NCI-H2196 treated with DMSO at 0.1 percent for 48 hours (cell line): Measurements from ENCODE around the gene CISTR.
"Not testable (repeated sequence)": the region's sequence is repeated elsewhere in the genome, so short reads cannot be mapped to it uniquely, and the experiment has no call there.

Source experiments
- DNase-seq: peaks from one replicate; lab custom pipeline; 2025; ENCODE audit not compliant: unreplicated experiment; lab: John Stamatoyannopoulos, UW

CISTR gene

DNA sequence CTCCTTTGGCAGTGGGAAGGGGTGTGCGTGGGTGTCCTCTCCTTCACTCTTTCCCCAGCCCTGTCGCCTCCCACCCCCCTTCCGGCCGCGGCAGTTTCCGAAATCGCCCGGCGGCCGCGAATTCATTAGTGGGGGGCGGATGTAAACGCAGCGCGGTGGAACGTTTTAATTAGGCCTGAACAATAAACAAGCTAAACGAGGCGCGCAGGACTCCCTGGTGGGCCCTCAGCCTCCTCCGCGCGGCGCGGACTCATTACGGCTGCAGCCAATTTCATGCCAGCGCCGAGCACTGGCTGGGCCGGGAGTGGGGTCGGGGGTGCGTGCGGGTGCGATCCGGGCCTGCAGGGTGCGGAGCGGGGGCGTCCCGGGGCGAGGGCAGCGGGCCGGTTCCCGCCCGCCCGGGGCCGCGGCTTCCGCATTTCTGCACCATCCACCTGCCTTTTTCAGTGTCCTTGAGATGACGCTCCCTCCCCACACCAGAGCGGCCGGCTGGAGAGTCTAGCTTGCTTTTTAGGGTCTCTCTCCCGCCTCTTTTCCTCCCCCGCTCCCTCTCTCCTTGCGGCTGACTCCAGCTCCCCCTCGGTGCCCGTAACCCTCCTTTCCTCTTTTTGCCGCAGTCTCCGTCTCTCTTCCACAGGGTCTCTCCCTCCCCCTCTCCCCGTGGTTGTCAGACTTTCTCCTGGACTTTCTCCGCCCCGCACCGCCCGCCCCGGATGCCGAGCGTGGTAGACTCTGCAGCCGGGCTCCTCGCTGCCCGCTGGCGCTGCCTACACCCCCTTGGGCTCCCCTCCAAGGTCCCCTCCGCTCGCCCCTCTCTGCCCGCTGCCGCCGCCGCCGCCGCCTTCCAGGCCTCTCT lies at the start of gene CISTR:
CISTR (minus strand) TSS at position 644 of the 856 bp plus-strand sequence.
- no peak for DNase-seq

DNA sequence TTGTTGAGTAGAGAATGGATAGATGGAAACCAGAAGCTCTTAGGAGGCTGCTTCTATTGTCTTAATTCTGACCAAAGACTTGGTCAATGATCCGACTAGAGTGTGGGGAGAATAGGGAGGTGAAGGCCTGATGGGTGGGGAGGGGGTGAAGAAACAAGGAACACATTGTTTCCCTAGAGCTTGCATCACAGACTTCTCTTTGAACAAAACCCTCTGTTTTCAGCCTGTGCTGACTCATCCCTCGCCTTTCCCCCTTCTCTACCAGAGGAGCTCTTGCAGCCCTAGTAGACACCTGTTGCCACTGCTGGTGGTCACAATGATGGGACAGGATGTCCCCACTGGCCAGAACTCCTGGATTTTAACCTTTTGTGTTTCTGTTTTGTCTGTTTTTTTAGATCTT lies 46.8 kb upstream of the CISTR start:
- DNase-seq, result no peak

- no peak for DNase-seq
Measured at GRCh38 chr12:53795927-53796326, 44.1 kb upstream of the CISTR start.

- no peak for DNase-seq
Measured at GRCh38 chr12:53793221-53793620, 41.4 kb upstream of the CISTR start.

- no peak for DNase-seq
Measured at GRCh38 chr12:53791735-53792326, 40.1 kb upstream of the CISTR start.

DNA sequence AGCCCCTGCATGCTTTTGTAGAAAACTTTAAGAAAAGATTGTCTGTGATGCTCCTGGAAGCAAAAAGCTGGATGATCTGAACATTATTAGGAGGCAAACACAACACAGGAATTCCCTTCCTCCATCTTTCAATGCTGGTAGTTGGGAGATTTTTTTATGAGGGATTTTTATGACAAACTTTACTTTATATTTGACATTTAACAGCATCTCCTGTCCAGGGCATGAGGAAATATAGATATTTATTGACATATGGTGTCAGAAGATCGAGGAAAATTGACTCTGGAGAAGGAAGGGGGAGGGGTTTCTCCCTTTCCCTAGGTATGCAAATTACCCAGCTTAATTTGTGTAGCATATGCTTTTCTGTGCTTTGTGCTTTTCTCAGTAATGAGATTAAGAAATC lies 37.8 kb upstream of the CISTR start:
- no peak for DNase-seq

DNA sequence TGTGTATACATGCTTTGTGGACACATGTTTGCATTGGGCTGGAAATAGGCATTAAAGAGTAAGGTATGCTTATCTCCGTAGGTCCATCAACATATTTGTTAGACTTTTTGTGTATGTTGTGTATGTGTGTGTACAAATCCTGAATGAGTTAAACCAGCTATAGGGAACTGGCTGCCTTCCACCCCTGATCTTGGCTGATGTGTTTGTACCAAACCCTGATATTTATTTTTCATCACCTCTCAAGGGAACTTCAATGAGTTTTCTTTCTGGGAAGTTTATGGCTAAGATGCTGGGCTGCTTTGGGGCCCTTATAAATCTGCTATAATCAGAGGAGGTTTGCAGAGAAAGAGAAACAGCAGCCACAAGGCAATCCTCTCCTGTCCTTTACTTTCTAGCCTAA lies 37.1 kb upstream of the CISTR start:
- DNase-seq, result no peak

DNA sequence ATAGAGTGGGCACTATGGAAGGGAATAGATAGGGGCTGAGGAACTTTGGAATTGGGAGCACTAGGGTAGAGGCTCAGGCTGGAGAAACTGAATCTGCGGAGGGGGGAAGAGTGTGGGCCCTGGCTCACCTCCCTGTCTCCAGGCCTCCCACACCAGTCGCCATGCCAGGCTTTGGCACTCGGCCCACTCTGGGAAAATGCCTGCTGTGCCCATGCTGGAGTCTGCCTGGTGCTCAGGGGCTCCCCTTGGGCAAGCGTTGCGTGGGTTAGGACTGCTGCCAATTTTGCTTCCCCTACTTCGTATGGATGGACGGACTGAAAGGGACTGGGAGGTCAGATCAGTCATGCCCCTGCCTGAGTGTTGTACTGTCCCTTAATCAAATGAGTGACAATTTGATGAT lies 34.6 kb upstream of the CISTR start:
- DNase-seq, result no peak

- DNase-seq, result no peak
Measured at GRCh38 chr12:53785161-53785560, 33.4 kb upstream of the CISTR start.

DNA sequence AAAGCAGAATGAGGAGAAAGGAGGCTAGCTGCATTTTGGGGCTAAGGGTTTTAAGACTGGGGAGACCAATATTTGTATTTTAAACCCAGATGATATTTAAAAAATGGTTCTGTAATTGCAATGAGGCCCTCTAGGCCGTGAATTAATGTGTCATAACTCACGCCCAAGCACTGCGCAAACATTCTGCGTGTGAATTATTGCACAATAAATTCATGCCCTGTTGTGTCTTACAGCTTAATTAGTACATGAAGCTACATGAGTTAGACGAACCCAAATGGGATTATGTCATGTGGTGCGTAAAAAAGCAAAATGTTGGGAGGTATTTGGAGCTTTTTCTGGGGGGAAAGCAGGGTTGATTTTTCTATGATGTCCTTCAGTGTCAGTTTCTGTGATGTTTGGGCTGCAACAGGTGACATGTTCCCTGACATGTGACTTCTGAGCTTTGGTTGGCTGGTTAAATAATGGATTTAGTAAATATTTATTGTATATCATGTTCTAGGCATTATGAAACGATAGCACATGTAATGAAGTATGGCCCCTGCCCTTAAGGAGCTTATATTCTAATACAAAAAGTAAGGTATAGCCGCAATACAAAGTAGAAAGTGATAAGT lies 30.4 kb upstream of the CISTR start:
- no peak for DNase-seq

GRCh38 chr12:53781228-53781801 lies 29.5 kb upstream of the CISTR start:
- no peak for DNase-seq

GRCh38 chr12:53780323-53780722 lies 28.5 kb upstream of the CISTR start:
- no peak for DNase-seq

DNA sequence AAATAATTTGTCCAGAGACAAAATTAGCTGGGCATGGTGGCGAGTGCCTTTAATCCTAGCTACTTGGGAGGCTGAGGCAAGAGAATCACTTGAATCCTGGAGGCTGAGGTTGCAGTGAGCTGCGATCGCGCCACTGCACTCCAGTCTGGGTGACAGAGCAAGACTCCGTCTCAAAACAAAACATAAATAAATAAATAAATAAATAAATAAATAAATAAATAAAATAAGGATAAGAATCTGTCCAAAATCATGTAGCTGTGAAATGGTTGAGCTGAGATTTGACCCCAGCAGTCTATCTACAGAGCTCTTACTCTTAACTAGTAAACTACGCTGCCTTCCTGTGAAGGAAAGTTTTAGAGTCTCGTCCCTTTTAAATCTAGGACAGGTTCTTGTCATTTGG lies 27.9 kb upstream of the CISTR start:
- not testable (repeated sequence) for DNase-seq

GRCh38 chr12:53777936-53778644 lies 26.3 kb upstream of the CISTR start:
- no peak for DNase-seq

DNA sequence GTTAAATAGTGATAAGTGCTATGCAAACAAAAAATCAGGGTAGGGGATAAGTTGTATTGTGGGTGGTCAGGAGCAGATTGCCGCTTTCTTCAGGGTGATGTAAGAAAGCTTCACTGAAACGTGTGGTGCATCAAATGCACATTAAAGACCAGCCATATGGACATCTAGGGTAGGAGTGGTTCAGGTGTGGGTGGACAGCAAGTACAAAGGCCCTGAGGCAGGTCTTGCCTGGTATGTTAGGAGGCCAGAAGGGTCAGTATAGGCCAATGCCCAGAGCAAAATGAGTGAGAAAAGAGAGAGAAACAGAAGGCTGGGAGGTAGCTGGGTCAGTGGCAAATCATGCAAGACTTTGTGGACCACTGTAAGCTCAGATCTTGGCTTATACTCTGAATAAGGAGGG lies 25.6 kb upstream of the CISTR start:
- no peak for DNase-seq

DNA sequence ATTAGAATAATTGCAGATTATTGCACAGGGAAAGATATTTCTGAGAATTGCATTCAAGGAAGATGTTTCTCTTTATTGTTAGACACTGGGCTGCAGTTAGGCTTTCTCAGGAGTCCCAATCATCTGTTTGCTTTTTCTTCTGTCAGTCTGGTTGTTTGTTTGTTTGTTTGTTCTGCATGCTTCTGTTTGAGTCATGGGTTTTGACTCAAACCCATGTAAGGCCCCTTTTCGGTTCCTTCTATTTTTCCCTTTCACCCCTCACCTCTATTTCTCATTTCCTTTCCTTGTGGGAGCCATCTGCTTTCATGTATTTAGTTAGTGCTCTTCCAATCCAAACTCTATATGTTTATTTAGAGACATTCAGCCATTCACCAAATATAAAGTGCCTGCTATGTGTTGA lies 25.1 kb upstream of the CISTR start:
- DNase-seq, result no peak

GRCh38 chr12:53775478-53776145 lies 23.8 kb upstream of the CISTR start:
- DNase-seq, result no peak

DNA sequence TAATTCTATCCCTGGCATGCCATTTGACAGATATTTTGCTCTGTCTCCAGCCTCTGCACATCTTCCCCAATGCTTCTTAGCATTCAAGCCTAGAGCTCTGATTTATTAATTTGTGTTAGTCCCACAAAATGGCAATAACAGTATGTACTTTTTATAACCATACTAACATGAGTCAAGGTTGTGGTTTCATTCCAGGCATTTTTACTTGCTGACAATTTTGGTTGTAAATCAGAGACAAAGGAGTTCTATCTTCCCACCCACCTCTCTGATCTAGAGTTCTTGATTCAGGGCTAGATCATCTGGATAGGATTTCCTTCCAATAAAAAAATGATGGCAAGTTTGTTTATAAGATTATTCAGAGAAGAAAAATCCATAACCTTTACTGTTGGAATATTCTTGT lies 18.5 kb upstream of the CISTR start:
- DNase-seq, result no peak

DNA sequence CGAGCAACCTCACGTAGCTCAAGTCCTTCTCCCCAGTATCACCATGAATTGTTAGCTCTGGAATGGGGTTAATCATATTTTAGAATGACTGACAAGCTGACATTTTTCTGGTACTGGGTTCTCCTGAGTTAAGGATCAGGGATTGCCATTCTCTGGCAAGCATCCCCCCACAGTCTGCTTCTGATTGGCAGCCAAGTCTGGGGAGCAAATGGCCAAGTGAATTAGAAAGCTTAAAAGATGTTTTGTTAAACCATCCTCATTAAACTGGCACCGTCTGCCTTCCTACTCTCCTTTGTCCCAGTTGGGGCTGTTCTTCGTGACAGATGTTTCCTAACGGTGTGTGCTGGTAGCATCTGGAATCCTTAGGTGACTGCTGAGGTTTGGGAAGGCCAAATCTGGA lies 17.2 kb upstream of the CISTR start:
- DNase-seq, result no peak

DNA sequence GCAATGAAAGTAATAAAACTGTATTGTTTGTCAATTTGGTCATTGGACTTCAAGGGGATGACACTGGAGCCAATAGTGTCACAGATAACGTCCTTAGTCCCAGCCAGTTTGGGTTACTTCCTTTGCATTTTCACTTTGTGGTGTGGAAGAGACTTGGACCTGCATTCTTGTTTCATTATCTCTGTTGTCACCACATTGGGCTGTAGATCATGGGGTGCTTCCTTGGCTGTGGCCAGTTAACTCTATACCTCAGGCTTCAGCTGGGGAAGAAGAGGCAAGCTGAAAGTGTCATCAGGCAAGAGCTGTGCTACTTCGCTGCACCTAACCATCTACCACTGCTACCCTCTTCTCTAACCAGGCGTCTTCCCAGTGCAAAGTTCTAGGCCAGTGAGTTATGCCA lies 15.1 kb upstream of the CISTR start:
- no peak for DNase-seq

DNA sequence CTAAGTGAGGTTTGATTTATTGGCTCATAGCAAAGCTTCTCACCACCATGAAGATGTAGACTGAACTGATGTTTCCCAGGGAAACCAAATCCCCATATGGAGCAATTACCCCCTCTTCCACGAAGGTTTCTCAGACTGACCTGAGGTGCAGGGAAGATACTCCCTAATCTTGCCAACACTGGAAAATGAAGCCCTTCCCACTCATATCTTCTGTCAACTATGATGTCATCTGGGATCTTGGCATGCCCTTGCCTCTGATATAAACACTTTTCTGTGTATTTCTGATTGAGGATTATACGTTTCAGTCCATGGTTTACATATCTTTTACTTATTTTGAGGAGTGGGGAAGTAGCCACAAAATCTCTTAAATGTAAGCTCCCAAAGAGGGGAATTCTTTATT lies 14.1 kb upstream of the CISTR start:
- DNase-seq, result no peak
